CD4-positive, CD25-positive, alpha-beta regulatory T cell (primary cell): ENCODE measurements around the gene FOXD1. TPM values are rescaled to one million over a fixed set of nuclear protein-coding genes. Genes with fewer than 3 reads are reported as not detected.

Source experiments
- ATAC-seq, 2 donors: fragments of 150-1000 bp; cut with Tn5 transposase; one replicate each; pipeline ENCODE4 v1.10.0; 2021; ENCODE audit warnings: low read depth in 2 of 2, moderate number of reproducible peaks in 2 of 2, moderate library complexity in 1 of 2
- DNase-seq, 3 donors: peaks; one replicate each; pipeline versions ENCODE4 v3.0.0 to v3.0.0-alpha.2; 2012 to 2022; ENCODE audit warnings: mixed read lengths in 1 of 3
- H3K27ac ChIP-seq: one replicate; pipeline ENCODE4 v1.7.0; 2013; ENCODE audit warnings: mild to moderate bottlenecking, low read length; ENCODE audit not compliant: insufficient read depth, poor library complexity, severe bottlenecking
- H3K27me3 ChIP-seq: one replicate; pipeline ENCODE4 v1.7.0; 2013; ENCODE audit warnings: low read length; ENCODE audit not compliant: control insufficient read depth, insufficient read depth
- H3K36me3 ChIP-seq: one replicate; pipeline ENCODE4 v1.7.0; 2013; ENCODE audit warnings: mild to moderate bottlenecking, low read length, moderate library complexity; ENCODE audit not compliant: control insufficient read depth, insufficient read depth
- H3K4me1 ChIP-seq: 2 replicates; pipeline ENCODE4 v1.7.0; 2013; ENCODE audit warnings: mild to moderate bottlenecking, low read length; ENCODE audit not compliant: insufficient read depth, control insufficient read depth, poor library complexity, severe bottlenecking
- H3K4me3 ChIP-seq: one replicate; pipeline ENCODE4 v1.7.0; 2013; ENCODE audit warnings: low read depth, mild to moderate bottlenecking, low read length, moderate library complexity
- H3K9me3 ChIP-seq, 2 experiments: 1 replicate in 1 of 2; 2 replicates in 1 of 2; pipeline ENCODE4 v1.7.0; 2013; ENCODE audit warnings: low read length in 2 of 2, mild to moderate bottlenecking in 1 of 2, moderate library complexity in 1 of 2; ENCODE audit not compliant: control insufficient read depth in 2 of 2
- H3K27ac Mint-ChIP-seq, 3 donors: one replicate each; pipeline ENCODE4 v1.8.0; 2020 to 2022; ENCODE audit warnings: mild to moderate bottlenecking in 3 of 3, mixed read lengths in 3 of 3, moderate library complexity in 2 of 3
- H3K27me3 Mint-ChIP-seq: one replicate; pipeline ENCODE4 v1.8.0; 2022; ENCODE audit warnings: mild to moderate bottlenecking, mixed read lengths
- H3K36me3 Mint-ChIP-seq: one replicate; pipeline ENCODE4 v1.8.0; 2020; ENCODE audit warnings: mixed read lengths
- H3K4me1 Mint-ChIP-seq, 4 donors: one replicate each; pipeline ENCODE4 v1.8.0; 2020 to 2022; ENCODE audit warnings: mixed read lengths in 4 of 4, mild to moderate bottlenecking in 1 of 4
- H3K4me3 Mint-ChIP-seq, 4 donors: one replicate each; pipeline ENCODE4 v1.8.0; 2020 to 2022; ENCODE audit warnings: mild to moderate bottlenecking in 4 of 4, mixed read lengths in 4 of 4, moderate library complexity in 3 of 4
- H3K9me3 Mint-ChIP-seq, 7 donors: one replicate each; pipeline ENCODE4 v1.8.0; 2020 to 2022; ENCODE audit warnings: mixed read lengths in 7 of 7, mild to moderate bottlenecking in 3 of 7, moderate library complexity in 2 of 7
- polyA plus RNA-seq, 4 donors: library from polyadenylated mRNA; unstranded; fragments of 300-500 nt; fragmentation: Illumina TruSeq; gene quantifications; one replicate each; pipeline ENCODE4 v1.2.3, GENCODE V29; 2021
- total RNA-seq: library from RNA; stranded (reverse); gene quantifications from one replicate; pipeline ENCODE4 v1.2.3, GENCODE V29; 2022

Gene FOXD1
- total and polyA plus RNA-seq, 5 donors from 2014 or later, result 0.07 TPM; not detected in 4

- Mint-ChIP-seq H3K4me1 (peaks cover 0 to 7% (median 1%) of the 10 kb centered on the region in 4 donors), H3K4me3 (no peak overlapping the region), H3K36me3 (no peaks in the 10 kb centered on the region)
Observed at GRCh38 chr5:73431204-73431851, 17.2 kb downstream of the FOXD1 start.

GRCh38 chr5:73426034-73426433 lies 22.5 kb downstream of the FOXD1 start:
- Histone ChIP-seq H3K27me3 (peaks cover 52% of the 10 kb centered on the region), H3K36me3 (no peaks in the 10 kb centered on the region), H3K27ac (no peak overlapping the region), H3K9me3 (no peaks in the 10 kb centered on the region), H3K4me1 (no peaks in the 10 kb centered on the region), H3K4me3 (no peak overlapping the region)
- Mint-ChIP-seq H3K27ac (no peak overlapping the region), H3K27me3 (peaks cover 68% of the 10 kb centered on the region), H3K9me3 (peaks cover 0 to 3% (median 1%) of the 10 kb centered on the region in 7 donors), H3K4me1 (no peaks in the 10 kb centered on the region), H3K4me3 (no peak overlapping the region), H3K36me3 (no peaks in the 10 kb centered on the region)
- DNase-seq (no peak), ATAC-seq (no peak)

More at GRCh38 chr5:73431204-73431851, 17.2 kb downstream of the FOXD1 start:
- Histone ChIP-seq H3K27me3 (peaks cover 50% of the 10 kb centered on the region), H3K4me3 (no peak overlapping the region), H3K27ac (no peak overlapping the region), H3K4me1 (peaks cover 2% of the 10 kb centered on the region), H3K9me3 (no peaks in the 10 kb centered on the region), H3K36me3 (no peaks in the 10 kb centered on the region)
- H3K9me3 Mint-ChIP-seq, result peaks cover 0 to 3% (median 0%) of the 10 kb centered on the region in 7 donors
- peaks cover 85% of the 10 kb centered on the region for H3K27me3 Mint-ChIP-seq
- H3K27ac Mint-ChIP-seq, result no peak overlapping the region
- ATAC-seq (no peak), DNase-seq (no peak)

- H3K9me3 Mint-ChIP-seq, result peaks cover 0 to 7% (median 0%) of the 10 kb centered on the region in 7 donors
- H3K27me3 Mint-ChIP-seq, result peaks cover 71% of the 10 kb centered on the region
- H3K4me1 ChIP-seq, result no peaks in the 10 kb centered on the region
- ATAC-seq (no peak), DNase-seq (no peak)
- H3K27ac ChIP-seq, result no peak overlapping the region
- H3K36me3 ChIP-seq, result no peaks in the 10 kb centered on the region
- H3K4me3 ChIP-seq, result no peak overlapping the region
- peaks cover 0 to 12% (median 2%) of the 10 kb centered on the region in 4 donors for H3K4me1 Mint-ChIP-seq
- H3K36me3 Mint-ChIP-seq, result no peaks in the 10 kb centered on the region
- peaks cover 57% of the 10 kb centered on the region for H3K27me3 ChIP-seq
- H3K9me3 ChIP-seq, result no peaks in the 10 kb centered on the region
- no peak overlapping the region for H3K27ac Mint-ChIP-seq
- H3K4me3 Mint-ChIP-seq, result no peak overlapping the region
Observed at GRCh38 chr5:73424556-73424977, 24.0 kb downstream of the FOXD1 start.

- peaks cover 78% of the 10 kb centered on the region for H3K27me3 Mint-ChIP-seq
- H3K27me3 ChIP-seq, result peaks cover 66% of the 10 kb centered on the region
- H3K4me3 ChIP-seq, result no peak overlapping the region
- H3K27ac Mint-ChIP-seq, result no peak overlapping the region
- H3K36me3 ChIP-seq, result no peaks in the 10 kb centered on the region
- DNase-seq (no peak), ATAC-seq (no peak)
- H3K9me3 Mint-ChIP-seq, result peaks cover 0 to 7% (median 0%) of the 10 kb centered on the region in 7 donors
- no peaks in the 10 kb centered on the region for H3K9me3 ChIP-seq
- no peak overlapping the region for H3K4me3 Mint-ChIP-seq
- H3K36me3 Mint-ChIP-seq, result no peaks in the 10 kb centered on the region
- H3K4me1 Mint-ChIP-seq, result peaks cover 0 to 12% (median 7%) of the 10 kb centered on the region in 4 donors
- H3K27ac ChIP-seq, result no peak overlapping the region
- H3K4me1 ChIP-seq, result no peaks in the 10 kb centered on the region
Observed at GRCh38 chr5:73422164-73422563, 26.4 kb downstream of the FOXD1 start.

GRCh38 chr5:73420666-73421065 lies 27.9 kb downstream of the FOXD1 start:
- H3K27ac Mint-ChIP-seq, result peak overlapping the region in 1 of 3 donors; percentile 49
- Histone ChIP-seq H3K27me3 (peaks cover 70% of the 10 kb centered on the region), H3K4me3 (no peak overlapping the region), H3K9me3 (no peaks in the 10 kb centered on the region), H3K36me3 (no peaks in the 10 kb centered on the region), H3K4me1 (no peaks in the 10 kb centered on the region), H3K27ac (no peak overlapping the region)
- peaks cover 0 to 12% (median 7%) of the 10 kb centered on the region in 4 donors for H3K4me1 Mint-ChIP-seq
- ATAC-seq (no peak), DNase-seq (no peak)
- peaks cover 0 to 12% (median 0%) of the 10 kb centered on the region in 7 donors for H3K9me3 Mint-ChIP-seq
- H3K27me3 Mint-ChIP-seq, result peaks cover 81% of the 10 kb centered on the region
- no peak overlapping the region for H3K4me3 Mint-ChIP-seq
- H3K36me3 Mint-ChIP-seq, result no peaks in the 10 kb centered on the region

GRCh38 chr5:73419465-73420390 lies 28.8 kb downstream of the FOXD1 start:
- Histone ChIP-seq H3K27me3 (peaks cover 68% of the 10 kb centered on the region), H3K9me3 (no peaks in the 10 kb centered on the region), H3K4me1 (no peaks in the 10 kb centered on the region), H3K36me3 (no peaks in the 10 kb centered on the region), H3K27ac (no peak overlapping the region), H3K4me3 (no peak overlapping the region)
- Mint-ChIP-seq H3K4me1 (peaks cover 0 to 12% (median 7%) of the 10 kb centered on the region in 4 donors), H3K27me3 (peaks cover 89% of the 10 kb centered on the region), H3K9me3 (peaks cover 0 to 12% (median 0%) of the 10 kb centered on the region in 7 donors), H3K4me3 (peak overlapping the region in 2 of 4 donors; percentile 6 to 39), H3K27ac (no peak overlapping the region), H3K36me3 (no peaks in the 10 kb centered on the region)
- ATAC-seq, result no peak
- DNase-seq, result no peak

GRCh38 chr5:73419117-73419464 lies 29.5 kb downstream of the FOXD1 start:
- ATAC-seq, result no peak
- Mint-ChIP-seq H3K4me3 (peak overlapping the region in 2 of 4 donors; percentile 12 to 39), H3K27ac (no peak overlapping the region)

More at GRCh38 chr5:73419117-73419464, 29.5 kb downstream of the FOXD1 start:
- Histone ChIP-seq H3K36me3 (no peaks in the 10 kb centered on the region), H3K4me3 (no peak overlapping the region), H3K27me3 (peaks cover 68% of the 10 kb centered on the region), H3K27ac (no peak overlapping the region), H3K4me1 (no peaks in the 10 kb centered on the region), H3K9me3 (no peaks in the 10 kb centered on the region)
- Mint-ChIP-seq H3K27me3 (peaks cover 86% of the 10 kb centered on the region), H3K36me3 (no peaks in the 10 kb centered on the region), H3K4me1 (peaks cover 0 to 12% (median 7%) of the 10 kb centered on the region in 4 donors), H3K9me3 (peaks cover 0 to 17% (median 3%) of the 10 kb centered on the region in 7 donors)
- no peak for DNase-seq
